Umbilical cord (tissue), 2 donors: ENCODE measurements around the gene TRIM71. TPM values are rescaled to one million over a fixed set of nuclear protein-coding genes. Genes with fewer than 3 reads are reported as not detected.
"Not testable (repeated sequence)": the region's sequence is repeated elsewhere in the genome, so short reads cannot be mapped to it uniquely, and the experiment has no call there.

Experiments
- DNase-seq: peaks from one replicate; pipeline ENCODE4 v3.0.0-alpha.2; 2015; ENCODE audit warnings: low spot score
- total RNA-seq: library from RNA; depleted of rRNA; stranded (reverse); fragments of >200 nt; gene quantifications from one replicate; pipeline ENCODE4 v1.2.3, GENCODE V29; 2014; ENCODE audit warnings: low replicate concordance; ENCODE audit not compliant: insufficient read depth

The TRIM71 gene
- total RNA-seq, result 4.8 TPM

GRCh38 chr3:32817558-32818228, at the start of gene TRIM71:
TSS of gene TRIM71 (plus strand) at chr3:32817997. CDS start at chr3:32818081, 84 bp downstream.
- DNase-seq, result no peak

- no peak for DNase-seq
These were observed 39.4 kb upstream of the TRIM71 start for GRCh38 chr3:32778389-32778788.

- no peak for DNase-seq
These were observed 37.6 kb upstream of the TRIM71 start for GRCh38 chr3:32780071-32780734.

- peak; percentile 16 for DNase-seq
These were observed 37.0 kb upstream of the TRIM71 start for GRCh38 chr3:32780735-32781210.

GRCh38 chr3:32781211-32781968, 36.4 kb upstream of the TRIM71 start:
- DNase-seq, result peak; percentile 71

GRCh38 chr3:32781969-32782270, 35.9 kb upstream of the TRIM71 start:
- not testable (repeated sequence) for DNase-seq

- DNase-seq, result no peak
These were observed 35.4 kb upstream of the TRIM71 start for GRCh38 chr3:32782407-32782806.

GRCh38 chr3:32791833-32792232, 26.0 kb upstream of the TRIM71 start:
- DNase-seq, result no peak

- DNase-seq, result peak; percentile 17
These were observed 23.1 kb upstream of the TRIM71 start for GRCh38 chr3:32794487-32795308.

- DNase-seq, result not testable (repeated sequence)
These were observed 21.3 kb upstream of the TRIM71 start for GRCh38 chr3:32796384-32796950.

- DNase-seq, result no peak
These were observed 20.0 kb upstream of the TRIM71 start for GRCh38 chr3:32797776-32798175.

GRCh38 chr3:32801440-32801839, 16.4 kb upstream of the TRIM71 start:
- not testable (repeated sequence) for DNase-seq

GRCh38 chr3:32813180-32813579, 4.6 kb upstream of the TRIM71 start:
- no peak for DNase-seq

GRCh38 chr3:32814361-32814760, 3.4 kb upstream of the TRIM71 start:
- DNase-seq, result no peak

- DNase-seq, result no peak
These were observed 1.9 kb upstream of the TRIM71 start for GRCh38 chr3:32815841-32816438.

GRCh38 chr3:32816439-32817256, 1.1 kb upstream of the TRIM71 start:
- no peak for DNase-seq

GRCh38 chr3:32817257-32817557, 590 bp upstream of the TRIM71 start:
- no peak for DNase-seq

GRCh38 chr3:32818229-32818969, 602 bp downstream of the TRIM71 start:
- DNase-seq, result no peak

GRCh38 chr3:32818970-32819511, 1.2 kb downstream of the TRIM71 start:
- DNase-seq, result no peak
